Astrocyte (in vitro differentiated cells and primary cell): ENCODE measurements around the gene PLAC1.

Experiments
- EZH2 ChIP-seq: IDR thresholded peaks from 2 replicates; pipeline ENCODE4 v1.6.1; 2012; ENCODE audit warnings: mild to moderate bottlenecking, low read length, inconsistent platforms; ENCODE audit not compliant: insufficient read depth
- TF ChIP-seq, protein P1 (sequence below): IDR thresholded peaks from 2 replicates; pipeline ENCODE4 v1.5.1; 2011; ENCODE audit warnings: low read depth, mild to moderate bottlenecking, inconsistent platforms, low read length, moderate library complexity; ENCODE audit not compliant: insufficient read depth

DNA sequence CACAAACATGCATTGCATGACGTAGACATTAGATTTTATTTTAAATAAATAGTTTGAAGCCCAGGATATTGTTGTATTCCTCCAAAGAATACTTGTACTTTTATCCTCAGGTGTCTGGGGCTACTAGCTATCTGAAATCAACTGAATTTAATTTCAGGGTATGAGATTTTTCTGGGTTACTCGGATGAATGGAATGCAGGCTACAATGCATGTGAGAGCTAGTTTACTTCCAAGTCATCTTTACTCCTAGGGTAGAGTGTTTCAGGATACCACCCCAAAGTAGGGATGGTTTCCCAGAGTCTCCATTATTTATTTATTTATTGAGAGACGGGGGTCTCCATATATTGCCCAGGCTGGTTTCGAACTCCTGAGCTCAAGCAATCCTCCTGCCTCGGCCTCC is 131.9 kb downstream of the PLAC1 start:
- TF ChIP-seq, protein P1, sequence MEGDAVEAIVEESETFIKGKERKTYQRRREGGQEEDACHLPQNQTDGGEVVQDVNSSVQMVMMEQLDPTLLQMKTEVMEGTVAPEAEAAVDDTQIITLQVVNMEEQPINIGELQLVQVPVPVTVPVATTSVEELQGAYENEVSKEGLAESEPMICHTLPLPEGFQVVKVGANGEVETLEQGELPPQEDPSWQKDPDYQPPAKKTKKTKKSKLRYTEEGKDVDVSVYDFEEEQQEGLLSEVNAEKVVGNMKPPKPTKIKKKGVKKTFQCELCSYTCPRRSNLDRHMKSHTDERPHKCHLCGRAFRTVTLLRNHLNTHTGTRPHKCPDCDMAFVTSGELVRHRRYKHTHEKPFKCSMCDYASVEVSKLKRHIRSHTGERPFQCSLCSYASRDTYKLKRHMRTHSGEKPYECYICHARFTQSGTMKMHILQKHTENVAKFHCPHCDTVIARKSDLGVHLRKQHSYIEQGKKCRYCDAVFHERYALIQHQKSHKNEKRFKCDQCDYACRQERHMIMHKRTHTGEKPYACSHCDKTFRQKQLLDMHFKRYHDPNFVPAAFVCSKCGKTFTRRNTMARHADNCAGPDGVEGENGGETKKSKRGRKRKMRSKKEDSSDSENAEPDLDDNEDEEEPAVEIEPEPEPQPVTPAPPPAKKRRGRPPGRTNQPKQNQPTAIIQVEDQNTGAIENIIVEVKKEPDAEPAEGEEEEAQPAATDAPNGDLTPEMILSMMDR = no peak
- TF ChIP-seq EZH2 = no peak
